Common myeloid progenitor, CD34-positive (primary cell): ENCODE results near the gene MYLIP.

Experiments
- CTCF ChIA-PET: fragments of 350-600 bp; sonication (Branson Sonifier 250); formaldehyde crosslinking; loops from one replicate; lab custom pipeline; 2021; ENCODE audit warnings: antibody characterized with exemption; lab: Charles Lee
- POLR2A ChIA-PET: fragments of 350-600 bp; sonication (Branson Sonifier 250); formaldehyde crosslinking; loops from one replicate; lab custom pipeline; 2021; ENCODE audit warnings: antibody characterized with exemption; lab: Charles Lee
- DNase-seq, 3 donors: peaks; one replicate each; pipeline versions ENCODE4 v3.0.0 to v3.0.0-alpha.2; 2013
- H3K27ac ChIP-seq, 2 experiments: 1 replicate in 1 of 2; 2 replicates in 1 of 2; pipeline ENCODE4 v1.7.0; 2013; ENCODE audit warnings: inconsistent platforms in 2 of 2, low read length in 2 of 2, mild to moderate bottlenecking in 2 of 2, low read depth in 1 of 2, moderate library complexity in 1 of 2; ENCODE audit not compliant: severe bottlenecking in 2 of 2, insufficient read depth in 1 of 2, poor library complexity in 1 of 2
- H3K27me3 ChIP-seq, 5 experiments: replicated peaks in 2 of 5; 1 replicate in 3 of 5; 2 replicates in 2 of 5; pipeline versions ENCODE4 v1.6.1 to v1.7.0; 2013; ENCODE audit warnings: low read length in 4 of 5, mild to moderate bottlenecking in 2 of 5, moderate library complexity in 2 of 5, inconsistent platforms in 1 of 5; ENCODE audit not compliant: insufficient read depth in 5 of 5, control insufficient read depth in 4 of 5
- H3K36me3 ChIP-seq, 4 experiments: 1 replicate in 2 of 4; 2 replicates in 2 of 4; pipeline versions ENCODE4 v1.6.1 to v1.7.0; 2013; ENCODE audit warnings: low read length in 3 of 4, control low read depth in 1 of 4, mild to moderate bottlenecking in 1 of 4; ENCODE audit not compliant: control insufficient read depth in 4 of 4, insufficient read depth in 4 of 4
- H3K4me1 ChIP-seq, 4 experiments: 1 replicate in 3 of 4; 2 replicates in 1 of 4; pipeline versions ENCODE4 v1.6.1 to v1.7.1; 2013; ENCODE audit warnings: low read length in 3 of 4, mild to moderate bottlenecking in 3 of 4, control low read depth in 1 of 4, inconsistent platforms in 1 of 4, moderate library complexity in 1 of 4; ENCODE audit not compliant: control insufficient read depth in 4 of 4, insufficient read depth in 4 of 4; ENCODE audit errors: control extremely low read depth in 1 of 4
- H3K4me3 ChIP-seq, 7 experiments: 1 replicate in 4 of 7; 2 replicates in 3 of 7; pipeline versions ENCODE4 v1.5.1 to v1.7.0; 2013; ENCODE audit warnings: mild to moderate bottlenecking in 7 of 7, low read length in 6 of 7, moderate library complexity in 6 of 7, inconsistent platforms in 2 of 7, low read depth in 2 of 7, control low read depth in 1 of 7; ENCODE audit not compliant: insufficient read depth in 4 of 7, control insufficient read depth in 1 of 7; ENCODE audit errors: extremely low read depth in 1 of 7
- H3K9me3 ChIP-seq, 5 experiments: 1 replicate in 4 of 5; 2 replicates in 1 of 5; pipeline versions ENCODE4 v1.6.1 to v1.7.1; 2013; ENCODE audit warnings: low read length in 4 of 5, mild to moderate bottlenecking in 2 of 5, inconsistent platforms in 1 of 5, low read depth in 1 of 5, moderate library complexity in 1 of 5; ENCODE audit not compliant: control insufficient read depth in 4 of 5, insufficient read depth in 2 of 5; ENCODE audit errors: control extremely low read depth in 1 of 5
- WGBS: methylation state at CpG from one replicate; pipeline ENCODE4 v1.1.5; 2013; ENCODE audit not compliant: insufficient coverage; 5-methylcytosine and 5-hydroxymethylcytosine counted together

MYLIP gene

GRCh38 chr6:16190214-16190613 lies 61.3 kb downstream of the MYLIP start:
- Histone ChIP-seq H3K9me3 (no peaks in the 10 kb centered on the region), H3K36me3 (no peaks in the 10 kb centered on the region), H3K27me3 (no peaks in the 10 kb centered on the region), H3K27ac (no peak overlapping the region), H3K4me1 (no peaks in the 10 kb centered on the region), H3K4me3 (no peak overlapping the region)
- ChIA-PET CTCF (interaction anchor here (1.8 to 2.2 kb wide), 2 partner anchors 10 to 16 kb away, joined by 5 to 6 read pairs; no protein-coding TSS in a partner anchor), POLR2A (no interaction called here)
- 100% methylated on average over 1 of the region's 1 CpG for WGBS
- no peak for DNase-seq

- ChIA-PET POLR2A (no interaction called here), CTCF (interaction anchor here (1.9 to 4.3 kb wide), 2 partner anchors 9 to 14 kb away, joined by 4 to 15 read pairs; no protein-coding TSS in a partner anchor)
- 96% methylated on average over 11 of the region's 14 CpGs for WGBS
- H3K27me3 ChIP-seq = no peaks in the 10 kb centered on the region
- no peaks in the 10 kb centered on the region for H3K4me1 ChIP-seq
- no peak overlapping the region for H3K27ac ChIP-seq
- no peaks in the 10 kb centered on the region for H3K36me3 ChIP-seq
- no peaks in the 10 kb centered on the region for H3K9me3 ChIP-seq
- DNase-seq = no peak
- no peak overlapping the region for H3K4me3 ChIP-seq
These were observed 67.5 kb downstream of the MYLIP start for GRCh38 chr6:16196260-16196983.

GRCh38 chr6:16196984-16197546 lies 68.2 kb downstream of the MYLIP start:
- H3K9me3 ChIP-seq = no peaks in the 10 kb centered on the region
- H3K27ac ChIP-seq = no peak overlapping the region
- H3K4me1 ChIP-seq = no peaks in the 10 kb centered on the region
- H3K4me3 ChIP-seq = no peak overlapping the region
- H3K36me3 ChIP-seq = no peaks in the 10 kb centered on the region
- POLR2A ChIA-PET = no interaction called here
- no peaks in the 10 kb centered on the region for H3K27me3 ChIP-seq
- DNase-seq = no peak
- 98% methylated on average over 8 of the region's 19 CpGs for WGBS
- CTCF ChIA-PET = interaction anchor here (1.0 to 4.3 kb wide), 6 partner anchors 9 to 28 kb away, joined by 3 to 15 read pairs (median 3); no protein-coding TSS in a partner anchor
